GM19324 (cell line): ENCODE measurements around the gene TEKT5.
"Not testable (repeated sequence)": the region's sequence is repeated elsewhere in the genome, so short reads cannot be mapped to it uniquely, and the experiment has no call there.

Experiments
- ATAC-seq: cut with Tn5 transposase; IDR thresholded peaks from one replicate; pipeline ENCODE4 v1.9.1; 2021; ENCODE audit warnings: mild to moderate bottlenecking, moderate library complexity; ENCODE audit not compliant: unreplicated experiment, low FRiP score

TEKT5 gene

GRCh38 chr16:10661737-10662136, 33.0 kb downstream of the TEKT5 start:
- no peak for ATAC-seq

GRCh38 chr16:10660950-10661635, 33.6 kb downstream of the TEKT5 start:
- ATAC-seq = no peak

- ATAC-seq = no peak
Observed at GRCh38 chr16:10658943-10659342, 35.8 kb downstream of the TEKT5 start.

- no peak for ATAC-seq
Observed at GRCh38 chr16:10657925-10658324, 36.8 kb downstream of the TEKT5 start.

- ATAC-seq = no peak
Observed at GRCh38 chr16:10656618-10657017, 38.1 kb downstream of the TEKT5 start.

- no peak for ATAC-seq
Observed at GRCh38 chr16:10655415-10655977, 39.2 kb downstream of the TEKT5 start.

- no peak for ATAC-seq
Observed at GRCh38 chr16:10654592-10655414, 39.9 kb downstream of the TEKT5 start.

- no peak for ATAC-seq
Observed at GRCh38 chr16:10652730-10653590, 41.8 kb downstream of the TEKT5 start.

GRCh38 chr16:10649098-10649497, 45.6 kb downstream of the TEKT5 start:
- ATAC-seq = not testable (repeated sequence)

- no peak for ATAC-seq
Observed at GRCh38 chr16:10647721-10648296, 46.9 kb downstream of the TEKT5 start.

GRCh38 chr16:10647264-10647720, 47.4 kb downstream of the TEKT5 start:
- ATAC-seq = no peak

GRCh38 chr16:10646581-10647263, 48.0 kb downstream of the TEKT5 start:
- no peak for ATAC-seq

GRCh38 chr16:10646228-10646580, 48.5 kb downstream of the TEKT5 start:
- ATAC-seq = no peak

GRCh38 chr16:10644092-10644491, 50.6 kb downstream of the TEKT5 start:
- no peak for ATAC-seq

- no peak for ATAC-seq
Observed at GRCh38 chr16:10642964-10643363, 51.8 kb downstream of the TEKT5 start.

- ATAC-seq = no peak
Observed at GRCh38 chr16:10641953-10642949, 52.5 kb downstream of the TEKT5 start.

- ATAC-seq = no peak
Observed at GRCh38 chr16:10641555-10641952, 53.2 kb downstream of the TEKT5 start.

GRCh38 chr16:10640934-10641333, 53.8 kb downstream of the TEKT5 start:
- no peak for ATAC-seq

- ATAC-seq = no peak
Observed at GRCh38 chr16:10638101-10638500, 56.6 kb downstream of the TEKT5 start.
